Thoracic aorta (tissue), 2 donors: ENCODE measurements around the gene OSBPL5. TPM values are rescaled to one million over a fixed set of nuclear protein-coding genes. Genes with fewer than 3 reads are reported as not detected.

Experiments
- ATAC-seq: fragments of 150-250 bp; one replicate; pipeline ENCODE4 v1.8.0; 2017; ENCODE audit warnings: low read depth; ENCODE audit not compliant: insufficient number of reproducible peaks, low FRiP score
- DNase-seq: peaks from one replicate; pipeline ENCODE4 v3.0.0-alpha.2; 2020; ENCODE audit warnings: low spot score
- H3K27ac ChIP-seq, 2 donors: fragments of 200-600 bp; sonication (generic); 1 replicate in 1 of 2; 2 replicates in 1 of 2; pipeline ENCODE4 v1.5.1; 2016; ENCODE audit warnings: mild to moderate bottlenecking in 2 of 2, moderate library complexity in 2 of 2
- H3K27me3 ChIP-seq: fragments of 200-600 bp; sonication (generic); replicated peaks from 2 replicates; pipeline ENCODE4 v1.6.0; 2016; ENCODE audit warnings: mild to moderate bottlenecking; ENCODE audit not compliant: insufficient read depth
- H3K36me3 ChIP-seq: fragments of 200-600 bp; sonication (generic); one replicate; pipeline ENCODE4 v1.5.1; 2016
- H3K4me1 ChIP-seq, 2 donors: fragments of 200-600 bp; sonication (generic); 1 replicate in 1 of 2; 2 replicates in 1 of 2; pipeline versions ENCODE4 v1.5.1 to v1.6.0; 2016; ENCODE audit warnings: low read depth in 2 of 2, mild to moderate bottlenecking in 1 of 2; ENCODE audit not compliant: control insufficient read depth in 1 of 2
- H3K4me3 ChIP-seq: fragments of 200-600 bp; sonication (generic); 2 replicates; pipeline ENCODE4 v1.5.1; 2016; ENCODE audit warnings: mild to moderate bottlenecking
- H3K9me3 ChIP-seq: fragments of 200-600 bp; sonication (generic); 2 replicates; pipeline ENCODE4 v1.5.1; 2016
- total RNA-seq, 2 donors: library from RNA; depleted of rRNA; stranded (reverse); fragments of >200 nt; gene quantifications; one replicate each; pipeline versions ENCODE4 v1.1.0 to v1.2.3, GENCODE V29; 2016
- TF ChIP-seq, protein P1 (sequence below): fragments of 200-600 bp; sonication (generic); IDR thresholded peaks from one replicate; pipeline ENCODE4 v1.5.1; 2019; ENCODE audit warnings: antibody characterized with exemption

OSBPL5 gene
- total RNA-seq, 2 donors from 2014 or later, result 99.9 to 121 TPM

- DNase-seq (no peak), ATAC-seq (no peak)
- Histone ChIP-seq H3K4me1 (peaks cover 5 to 23% of the 10 kb centered on the region in 2 donors), H3K27me3 (no peaks in the 10 kb centered on the region), H3K36me3 (no peaks in the 10 kb centered on the region), H3K4me3 (no peak overlapping the region), H3K9me3 (no peaks in the 10 kb centered on the region), H3K27ac (no peak overlapping the region)
- TF ChIP-seq, protein P1, sequence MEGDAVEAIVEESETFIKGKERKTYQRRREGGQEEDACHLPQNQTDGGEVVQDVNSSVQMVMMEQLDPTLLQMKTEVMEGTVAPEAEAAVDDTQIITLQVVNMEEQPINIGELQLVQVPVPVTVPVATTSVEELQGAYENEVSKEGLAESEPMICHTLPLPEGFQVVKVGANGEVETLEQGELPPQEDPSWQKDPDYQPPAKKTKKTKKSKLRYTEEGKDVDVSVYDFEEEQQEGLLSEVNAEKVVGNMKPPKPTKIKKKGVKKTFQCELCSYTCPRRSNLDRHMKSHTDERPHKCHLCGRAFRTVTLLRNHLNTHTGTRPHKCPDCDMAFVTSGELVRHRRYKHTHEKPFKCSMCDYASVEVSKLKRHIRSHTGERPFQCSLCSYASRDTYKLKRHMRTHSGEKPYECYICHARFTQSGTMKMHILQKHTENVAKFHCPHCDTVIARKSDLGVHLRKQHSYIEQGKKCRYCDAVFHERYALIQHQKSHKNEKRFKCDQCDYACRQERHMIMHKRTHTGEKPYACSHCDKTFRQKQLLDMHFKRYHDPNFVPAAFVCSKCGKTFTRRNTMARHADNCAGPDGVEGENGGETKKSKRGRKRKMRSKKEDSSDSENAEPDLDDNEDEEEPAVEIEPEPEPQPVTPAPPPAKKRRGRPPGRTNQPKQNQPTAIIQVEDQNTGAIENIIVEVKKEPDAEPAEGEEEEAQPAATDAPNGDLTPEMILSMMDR, result no peak
Observed at GRCh38 chr11:3201112-3201581, 36.0 kb upstream of the OSBPL5 start.

- Histone ChIP-seq H3K4me1 (peaks cover 4 to 19% of the 10 kb centered on the region in 2 donors), H3K27me3 (no peaks in the 10 kb centered on the region), H3K4me3 (no peak overlapping the region), H3K36me3 (no peaks in the 10 kb centered on the region), H3K27ac (no peak overlapping the region), H3K9me3 (no peaks in the 10 kb centered on the region)
- DNase-seq (no peak), ATAC-seq (no peak)
- TF ChIP-seq, protein P1, result no peak
Observed at GRCh38 chr11:3200388-3201111, 35.4 kb upstream of the OSBPL5 start.

DNA sequence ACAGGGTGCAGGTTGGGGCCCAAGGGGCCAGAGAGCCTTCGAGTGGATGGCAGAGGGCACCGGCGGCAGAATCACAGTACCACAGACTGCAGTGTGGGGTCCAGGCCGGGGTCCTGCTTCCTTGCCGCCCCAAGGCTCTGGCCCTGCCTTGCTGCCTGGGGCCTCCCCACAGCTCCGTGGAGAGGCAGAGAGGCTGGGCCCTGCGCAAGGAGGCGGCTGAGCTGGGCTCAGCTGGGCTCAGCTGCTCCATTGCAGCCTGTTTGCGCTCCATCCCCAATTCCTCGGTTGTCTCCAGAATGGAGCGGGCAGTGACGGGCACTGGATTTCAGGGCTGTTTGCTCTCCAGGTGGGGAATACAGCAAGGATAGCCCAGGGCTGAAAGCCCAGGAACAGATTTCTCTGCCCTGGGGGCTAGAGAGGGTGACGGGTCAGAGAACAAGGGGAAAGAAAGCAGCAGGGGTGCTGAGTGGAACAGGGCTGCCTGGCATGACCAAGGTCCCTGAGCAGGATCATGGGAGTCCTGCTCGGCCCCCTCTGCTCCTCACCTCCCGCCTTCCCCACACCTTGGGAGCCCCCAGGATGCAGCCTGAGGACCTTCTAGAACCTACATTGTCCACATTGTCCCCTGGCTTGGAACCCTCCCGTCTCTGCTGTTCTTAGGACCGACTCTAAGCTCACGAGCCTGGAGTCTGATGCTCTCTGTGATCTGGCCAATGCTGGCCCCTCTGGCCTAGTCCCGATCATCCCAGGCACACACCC lies 34.6 kb upstream of the OSBPL5 start:
- Histone ChIP-seq H3K27ac (no peak overlapping the region), H3K27me3 (no peaks in the 10 kb centered on the region), H3K36me3 (no peaks in the 10 kb centered on the region), H3K9me3 (no peaks in the 10 kb centered on the region), H3K4me3 (no peak overlapping the region), H3K4me1 (peaks cover 0 to 11% of the 10 kb centered on the region in 2 donors)
- TF ChIP-seq, protein P1, result no peak
- DNase-seq (no peak), ATAC-seq (no peak)

DNA sequence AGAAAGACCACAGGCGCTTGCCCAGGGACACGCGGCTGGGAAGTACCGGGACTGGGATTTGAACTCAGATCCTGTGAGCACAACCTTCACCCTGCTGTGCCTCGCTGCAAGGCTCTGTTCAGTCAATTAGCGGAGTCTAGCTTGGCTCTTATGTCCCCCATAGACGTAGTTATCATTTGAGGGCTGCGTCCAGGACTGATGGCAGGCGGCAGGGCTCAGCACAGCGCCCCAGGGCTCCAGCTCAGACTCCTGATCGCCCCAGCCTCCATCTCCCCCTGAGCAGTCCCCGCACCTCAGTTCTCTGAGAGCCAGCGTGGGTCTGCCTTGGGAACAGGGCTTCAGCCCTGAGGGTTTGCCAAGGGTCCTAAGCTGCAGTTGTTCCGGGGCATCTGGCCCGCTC lies 33.7 kb upstream of the OSBPL5 start:
- no peak overlapping the region for H3K27ac ChIP-seq
- no peaks in the 10 kb centered on the region for H3K27me3 ChIP-seq
- ATAC-seq, result no peak
- no peaks in the 10 kb centered on the region for H3K9me3 ChIP-seq
- no peak overlapping the region for H3K4me3 ChIP-seq
- TF ChIP-seq, protein P1, result no peak
- H3K4me1 ChIP-seq, result peaks cover 0 to 11% of the 10 kb centered on the region in 2 donors
- DNase-seq, result no peak
- no peaks in the 10 kb centered on the region for H3K36me3 ChIP-seq

- H3K4me3 ChIP-seq, result no peak overlapping the region
- TF ChIP-seq, protein P1, result no peak
- DNase-seq (no peak), ATAC-seq (no peak)
- H3K36me3 ChIP-seq, result no peaks in the 10 kb centered on the region
- H3K4me1 ChIP-seq, result peaks cover 0 to 3% of the 10 kb centered on the region in 2 donors
- H3K27me3 ChIP-seq, result no peaks in the 10 kb centered on the region
- H3K9me3 ChIP-seq, result no peaks in the 10 kb centered on the region
- no peak overlapping the region for H3K27ac ChIP-seq
Observed at GRCh38 chr11:3197878-3198528, 32.9 kb upstream of the OSBPL5 start.
